ENCODE data around the gene LONP2. TPM values are rescaled to one million over a fixed set of nuclear protein-coding genes. Genes with fewer than 3 reads are reported as not detected.
"Not testable (repeated sequence)": the region's sequence is repeated elsewhere in the genome, so short reads cannot be mapped to it uniquely, and the experiment has no call there.

Gene LONP2
- total RNA-seq, 5 donors from 2014 or later (not counting 1 experiment from before 2014, with no cell fraction given), result 69.9 to 92.9 (median 84.7) TPM

- no peaks in the 10 kb centered on the region for H3K27me3 Mint-ChIP-seq
- Histone ChIP-seq H3K36me3 (ENCODE audit: control insufficient read depth in 2 of 2, extremely low read depth in 1 of 2, insufficient read depth in 1 of 2, low read length in 1 of 2) (no peaks in the 10 kb centered on the region), H3K27ac (ENCODE audit: low read length) (no peak overlapping the region), H3K9me3 (no peaks in the 10 kb centered on the region), H3K27me3 (replicated peaks in 1 of 2; ENCODE audit: control insufficient read depth in 2 of 2, extremely low read depth in 1 of 2, insufficient read depth in 2 of 2, low read length in 1 of 2) (no peaks in the 10 kb centered on the region), H3K4me3 (ENCODE audit: control insufficient read depth in 1 of 2, extremely low read depth in 1 of 2, low read length in 1 of 2) (no peak overlapping the region), H3K4me1 (ENCODE audit: control insufficient read depth in 1 of 2, extremely low read depth in 1 of 2, insufficient read depth in 2 of 2, low read length in 2 of 2) (peaks cover 2 to 5% of the 10 kb centered on the region in 2 experiments)
- DNase-seq (no peak), ATAC-seq (replicated peaks in 1 of 4) (no peak)
- H3K4me3 Mint-ChIP-seq, result no peak overlapping the region
- peaks cover 28 to 34% (median 32%) of the 10 kb centered on the region in 3 donors for H3K4me1 Mint-ChIP-seq
- H3K27ac Mint-ChIP-seq, result no peak overlapping the region
- 100% methylated on average over 2 of the region's 4 CpGs for WGBS (ENCODE audit: insufficient coverage)
- ChIA-PET POLR2A (no interaction called here), CTCF (interaction anchor here in 1 of 2 donors (0.6 kb wide), 1 partner anchor 749 kb away, joined by 3 read pairs; no protein-coding TSS in a partner anchor)
- H3K36me3 Mint-ChIP-seq, result no peaks in the 10 kb centered on the region
- no peaks in the 10 kb centered on the region for H3K9me3 Mint-ChIP-seq
Observed at GRCh38 chr16:48373258-48374029, 129.3 kb downstream of the LONP2 start.

- CTCF ChIA-PET, result no interaction called here
- H3K27ac ChIP-seq (ENCODE audit: low read length), result no peak overlapping the region
- no peaks in the 10 kb centered on the region for H3K9me3 ChIP-seq
- Mint-ChIP-seq H3K27me3 (no peaks in the 10 kb centered on the region), H3K27ac (no peak overlapping the region), H3K36me3 (no peaks in the 10 kb centered on the region), H3K9me3 (no peaks in the 10 kb centered on the region), H3K4me3 (no peak overlapping the region), H3K4me1 (peaks cover 34 to 39% (median 38%) of the 10 kb centered on the region in 3 donors)
- H3K27me3 ChIP-seq (replicated peaks in 1 of 2; ENCODE audit: control insufficient read depth in 2 of 2, extremely low read depth in 1 of 2, insufficient read depth in 2 of 2, low read length in 1 of 2), result no peaks in the 10 kb centered on the region
- peaks cover 7% of the 10 kb centered on the region in 2 experiments for H3K4me1 ChIP-seq (ENCODE audit: control insufficient read depth in 1 of 2, extremely low read depth in 1 of 2, insufficient read depth in 2 of 2, low read length in 2 of 2)
- POLR2A ChIA-PET, result no interaction called here
- no peak overlapping the region for H3K4me3 ChIP-seq (ENCODE audit: control insufficient read depth in 1 of 2, extremely low read depth in 1 of 2, low read length in 1 of 2)
- ATAC-seq (replicated peaks in 1 of 4) (no peak), DNase-seq (no peak)
- no CpG with 5 or more reads among the region's 2 CpGs for WGBS (ENCODE audit: insufficient coverage)
- H3K36me3 ChIP-seq (ENCODE audit: control insufficient read depth in 2 of 2, extremely low read depth in 1 of 2, insufficient read depth in 1 of 2, low read length in 1 of 2), result no peaks in the 10 kb centered on the region
Observed at GRCh38 chr16:48374255-48374654, 130.2 kb downstream of the LONP2 start.

DNA sequence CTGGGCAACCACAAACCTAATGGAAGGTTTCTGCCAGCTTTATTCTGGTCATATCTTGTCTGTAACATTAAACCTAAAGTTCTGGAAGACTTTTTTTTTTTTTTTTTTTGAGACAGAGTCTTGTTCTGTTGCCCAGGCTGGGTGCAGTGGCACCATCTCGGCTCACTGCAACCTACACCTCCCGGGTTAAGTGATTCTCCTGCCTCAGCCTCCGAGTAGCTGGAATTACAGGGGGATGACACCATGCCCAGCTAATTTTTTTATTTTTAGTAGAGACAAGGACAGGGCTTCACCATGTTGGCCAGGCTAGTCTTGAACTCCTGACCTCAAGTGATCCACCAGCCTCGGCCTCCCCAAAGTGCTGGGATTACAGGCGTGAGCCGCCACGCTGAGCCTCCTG, 133.2 kb downstream of the LONP2 start:
- not testable (repeated sequence) for DNase-seq; H3K9me3 Mint-ChIP-seq; H3K27me3 Mint-ChIP-seq; H3K27ac Mint-ChIP-seq; H3K4me3 Mint-ChIP-seq; H3K36me3 Mint-ChIP-seq; H3K4me3 ChIP-seq (ENCODE audit: control insufficient read depth in 1 of 2, extremely low read depth in 1 of 2, low read length in 1 of 2); H3K36me3 ChIP-seq (ENCODE audit: control insufficient read depth in 2 of 2, extremely low read depth in 1 of 2, insufficient read depth in 1 of 2, low read length in 1 of 2); H3K9me3 ChIP-seq; ATAC-seq (replicated peaks in 1 of 4); H3K27ac ChIP-seq (ENCODE audit: low read length); H3K27me3 ChIP-seq (replicated peaks in 1 of 2; ENCODE audit: control insufficient read depth in 2 of 2, extremely low read depth in 1 of 2, insufficient read depth in 2 of 2, low read length in 1 of 2)
- ChIA-PET POLR2A (interaction anchor here in 1 of 2 donors (0.6 to 0.7 kb wide), 3 partner anchors 14 to 197 kb away, joined by 3 to 9 read pairs (median 5); no protein-coding TSS in a partner anchor), CTCF (interaction anchor here (0.6 to 0.8 kb wide), 2 partner anchors 11 to 20 kb away, joined by 3 to 8 read pairs; no protein-coding TSS in a partner anchor)
- peaks cover 9 to 11% of the 10 kb centered on the region in 2 experiments for H3K4me1 ChIP-seq (ENCODE audit: control insufficient read depth in 1 of 2, extremely low read depth in 1 of 2, insufficient read depth in 2 of 2, low read length in 2 of 2)
- WGBS (ENCODE audit: insufficient coverage), result 87% methylated on average over 4 of the region's 7 CpGs
- H3K4me1 Mint-ChIP-seq, result peaks cover 43 to 46% (median 44%) of the 10 kb centered on the region in 3 donors

GRCh38 chr16:48378276-48378675, 134.2 kb downstream of the LONP2 start:
- Histone ChIP-seq H3K27me3 (replicated peaks in 1 of 2; ENCODE audit: control insufficient read depth in 2 of 2, extremely low read depth in 1 of 2, insufficient read depth in 2 of 2, low read length in 1 of 2) (no peaks in the 10 kb centered on the region), H3K4me1 (ENCODE audit: control insufficient read depth in 1 of 2, extremely low read depth in 1 of 2, insufficient read depth in 2 of 2, low read length in 2 of 2) (peaks cover 9 to 11% of the 10 kb centered on the region in 2 experiments), H3K36me3 (ENCODE audit: control insufficient read depth in 2 of 2, extremely low read depth in 1 of 2, insufficient read depth in 1 of 2, low read length in 1 of 2) (no peaks in the 10 kb centered on the region), H3K4me3 (ENCODE audit: control insufficient read depth in 1 of 2, extremely low read depth in 1 of 2, low read length in 1 of 2) (no peak overlapping the region), H3K27ac (ENCODE audit: low read length) (no peak overlapping the region), H3K9me3 (no peaks in the 10 kb centered on the region)
- ChIA-PET CTCF (interaction anchor here in 1 of 2 donors (0.7 kb wide), 1 partner anchor 9 kb away, joined by 3 read pairs; no protein-coding TSS in a partner anchor), POLR2A (interaction anchor here in 1 of 2 donors (0.6 kb wide), 1 partner anchor 266 kb away, joined by 3 read pairs; no protein-coding TSS in a partner anchor)
- Mint-ChIP-seq H3K27ac (no peak overlapping the region), H3K27me3 (no peaks in the 10 kb centered on the region), H3K4me3 (peak overlapping the region in 1 of 3 donors; percentile 47), H3K4me1 (peaks cover 47 to 53% (median 48%) of the 10 kb centered on the region in 3 donors), H3K9me3 (no peaks in the 10 kb centered on the region), H3K36me3 (no peaks in the 10 kb centered on the region)
- WGBS (ENCODE audit: insufficient coverage), result no CpG with 5 or more reads among the region's 5 CpGs
- peak in 3 of 4 experiments; percentile 24 to 46 (median 35) for ATAC-seq (replicated peaks in 1 of 4)
- DNase-seq, result no peak

DNA sequence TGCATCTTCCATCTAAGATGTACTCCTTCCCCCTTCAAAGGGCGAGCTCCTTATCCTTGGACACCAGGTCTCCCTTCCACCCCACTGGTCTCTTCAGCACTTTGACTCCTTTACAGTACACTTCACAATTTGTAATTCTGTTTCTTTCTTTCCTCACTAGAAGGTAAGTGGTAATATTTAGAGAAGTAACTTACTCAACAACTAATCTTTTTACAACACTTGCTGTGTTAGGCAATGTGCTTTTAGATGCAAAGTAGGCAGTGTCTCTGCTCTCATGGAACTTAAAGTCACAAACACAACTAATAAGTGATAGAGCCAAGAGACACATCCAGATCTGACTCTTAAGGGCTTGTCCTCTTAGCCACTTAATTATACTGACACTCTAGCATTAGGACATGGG, 134.7 kb downstream of the LONP2 start:
- Histone ChIP-seq H3K27ac (ENCODE audit: low read length) (no peak overlapping the region), H3K9me3 (no peaks in the 10 kb centered on the region), H3K27me3 (replicated peaks in 1 of 2; ENCODE audit: control insufficient read depth in 2 of 2, extremely low read depth in 1 of 2, insufficient read depth in 2 of 2, low read length in 1 of 2) (no peaks in the 10 kb centered on the region), H3K4me1 (ENCODE audit: control insufficient read depth in 1 of 2, extremely low read depth in 1 of 2, insufficient read depth in 2 of 2, low read length in 2 of 2) (peaks cover 12% of the 10 kb centered on the region in 2 experiments), H3K36me3 (ENCODE audit: control insufficient read depth in 2 of 2, extremely low read depth in 1 of 2, insufficient read depth in 1 of 2, low read length in 1 of 2) (no peaks in the 10 kb centered on the region), H3K4me3 (ENCODE audit: control insufficient read depth in 1 of 2, extremely low read depth in 1 of 2, low read length in 1 of 2) (no peak overlapping the region)
- no CpG with 5 or more reads among the region's 1 CpG for WGBS (ENCODE audit: insufficient coverage)
- Mint-ChIP-seq H3K4me3 (peak overlapping the region in 1 of 3 donors; percentile 47), H3K27ac (no peak overlapping the region), H3K9me3 (no peaks in the 10 kb centered on the region), H3K4me1 (peaks cover 53 to 59% (median 53%) of the 10 kb centered on the region in 3 donors), H3K36me3 (no peaks in the 10 kb centered on the region), H3K27me3 (no peaks in the 10 kb centered on the region)
- ChIA-PET CTCF (no interaction called here), POLR2A (interaction anchor here in 1 of 2 donors (0.6 kb wide), 1 partner anchor 265 kb away, joined by 3 read pairs; no protein-coding TSS in a partner anchor)
- DNase-seq (no peak), ATAC-seq (replicated peaks in 1 of 4) (peak in 2 of 4 experiments; percentile 20 to 27)

DNA sequence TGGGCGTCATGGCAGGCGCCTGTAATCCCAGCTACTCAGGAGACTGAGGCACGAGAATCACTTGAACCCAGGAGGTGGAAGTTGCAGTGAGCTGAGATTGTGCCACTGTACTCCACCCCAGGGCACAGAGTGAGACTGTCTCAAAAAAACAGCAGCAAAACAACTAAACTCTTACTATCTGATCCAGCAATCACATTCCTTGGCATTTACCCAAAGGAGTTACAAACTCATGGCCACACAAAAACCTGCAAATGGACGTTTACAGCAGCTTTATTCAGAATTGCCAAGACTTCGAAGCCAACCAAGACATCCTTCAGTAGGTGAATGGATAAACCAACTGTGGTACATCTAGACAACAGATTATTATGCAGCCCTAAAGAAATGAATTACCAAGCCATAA, 137.1 kb downstream of the LONP2 start:
- no peak overlapping the region for H3K4me3 Mint-ChIP-seq

More for the DNA sequence above, 137.1 kb downstream of the LONP2 start:
- H3K36me3 Mint-ChIP-seq, result no peaks in the 10 kb centered on the region
- Histone ChIP-seq H3K36me3 (ENCODE audit: control insufficient read depth in 2 of 2, extremely low read depth in 1 of 2, insufficient read depth in 1 of 2, low read length in 1 of 2) (no peaks in the 10 kb centered on the region), H3K9me3 (no peaks in the 10 kb centered on the region), H3K4me1 (ENCODE audit: control insufficient read depth in 1 of 2, extremely low read depth in 1 of 2, insufficient read depth in 2 of 2, low read length in 2 of 2) (peaks cover 14 to 24% of the 10 kb centered on the region in 2 experiments), H3K27me3 (replicated peaks in 1 of 2; ENCODE audit: control insufficient read depth in 2 of 2, extremely low read depth in 1 of 2, insufficient read depth in 2 of 2, low read length in 1 of 2) (no peaks in the 10 kb centered on the region), H3K4me3 (ENCODE audit: control insufficient read depth in 1 of 2, extremely low read depth in 1 of 2, low read length in 1 of 2) (no peak overlapping the region), H3K27ac (ENCODE audit: low read length) (no peak overlapping the region)
- DNase-seq, result no peak
- 100% methylated on average over 1 of the region's 5 CpGs for WGBS (ENCODE audit: insufficient coverage)
- peaks cover 54 to 64% (median 58%) of the 10 kb centered on the region in 3 donors for H3K4me1 Mint-ChIP-seq
- H3K27me3 Mint-ChIP-seq, result no peaks in the 10 kb centered on the region
- CTCF ChIA-PET, result interaction anchor here in 1 of 2 donors (1.7 kb wide), 1 partner anchor 242 kb away, joined by 5 read pairs; no protein-coding TSS in a partner anchor
- H3K27ac Mint-ChIP-seq, result no peak overlapping the region
- POLR2A ChIA-PET, result interaction anchor here (0.6 kb wide), 2 partner anchors 15 to 1722 kb away, joined by 3 to 8 read pairs; no protein-coding TSS in a partner anchor
- H3K9me3 Mint-ChIP-seq, result no peaks in the 10 kb centered on the region
- no peak for ATAC-seq (replicated peaks in 1 of 4)
